ENCODE results near the gene CDK9.

Gene CDK9

GRCh38 chr9:127762111-127762676 is 23.6 kb upstream of the CDK9 start:
- DNase-seq: no peak

DNA sequence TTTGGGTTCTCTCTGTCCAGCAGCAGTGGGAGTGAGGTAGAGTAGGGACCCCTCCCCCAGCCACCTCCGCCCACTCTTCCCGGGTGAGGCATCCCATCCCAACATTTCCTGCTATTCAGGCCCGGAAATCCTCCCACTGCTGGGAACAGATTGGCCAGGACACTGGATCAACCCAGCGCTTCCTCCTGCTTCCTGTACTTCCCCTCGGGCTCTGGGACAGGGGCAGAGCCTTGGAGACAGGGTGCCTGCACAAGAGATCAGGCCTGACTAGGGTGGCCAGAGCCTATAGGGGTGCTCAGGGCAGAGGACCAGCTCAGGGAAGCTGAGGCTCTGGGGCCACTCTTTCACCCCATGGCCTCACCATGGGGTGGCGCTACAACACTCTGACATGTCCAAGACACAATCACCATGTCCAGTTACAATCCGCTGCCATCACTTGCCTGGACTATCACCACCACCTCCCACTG is 21.9 kb upstream of the CDK9 start:
- no peak for DNase-seq

GRCh38 chr9:127765418-127765817 is 20.4 kb upstream of the CDK9 start:
- DNase-seq: no peak

- DNase-seq: no peak
Observed at GRCh38 chr9:127767410-127767809, 18.4 kb upstream of the CDK9 start.

- DNase-seq: no peak
Observed at GRCh38 chr9:127767909-127768331, 17.9 kb upstream of the CDK9 start.

- DNase-seq: no peak
Observed at GRCh38 chr9:127768698-127769097, 17.1 kb upstream of the CDK9 start.

GRCh38 chr9:127769101-127769500 is 16.7 kb upstream of the CDK9 start:
- DNase-seq: no peak

DNA sequence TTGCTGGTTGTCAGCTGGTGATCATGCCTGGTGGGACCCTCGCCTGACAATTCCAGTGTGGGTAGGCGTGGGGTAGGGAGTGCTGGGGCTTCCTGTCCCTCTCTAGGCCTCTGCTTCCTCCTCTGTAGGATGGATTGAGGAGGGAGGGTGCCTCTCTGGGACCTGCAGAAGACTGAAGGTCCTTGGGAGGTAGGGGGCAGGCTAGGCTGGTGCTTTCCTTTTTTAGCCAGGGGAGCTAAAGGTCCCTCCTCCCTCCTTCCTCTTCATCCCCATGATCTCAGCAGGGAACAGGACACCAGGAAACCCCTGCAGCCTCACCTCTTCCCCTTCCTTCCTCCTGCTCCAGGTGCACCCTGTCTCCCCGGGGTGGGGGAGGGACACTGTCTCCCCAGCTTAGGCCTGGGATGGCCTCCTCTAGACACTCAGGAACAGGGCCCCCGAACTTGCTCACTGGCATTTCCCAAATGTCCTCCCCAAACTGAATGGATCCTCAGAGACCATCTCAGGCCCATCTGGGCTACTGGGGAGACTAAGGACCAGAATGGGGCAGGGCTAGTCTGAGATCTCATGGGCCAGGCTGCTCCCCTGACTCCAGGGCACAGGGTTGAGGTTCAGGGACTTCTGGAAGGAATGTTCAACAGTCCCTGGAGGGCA is 15.8 kb upstream of the CDK9 start:
- DNase-seq: no peak

GRCh38 chr9:127770583-127770904 is 15.3 kb upstream of the CDK9 start:
- no peak for DNase-seq

DNA sequence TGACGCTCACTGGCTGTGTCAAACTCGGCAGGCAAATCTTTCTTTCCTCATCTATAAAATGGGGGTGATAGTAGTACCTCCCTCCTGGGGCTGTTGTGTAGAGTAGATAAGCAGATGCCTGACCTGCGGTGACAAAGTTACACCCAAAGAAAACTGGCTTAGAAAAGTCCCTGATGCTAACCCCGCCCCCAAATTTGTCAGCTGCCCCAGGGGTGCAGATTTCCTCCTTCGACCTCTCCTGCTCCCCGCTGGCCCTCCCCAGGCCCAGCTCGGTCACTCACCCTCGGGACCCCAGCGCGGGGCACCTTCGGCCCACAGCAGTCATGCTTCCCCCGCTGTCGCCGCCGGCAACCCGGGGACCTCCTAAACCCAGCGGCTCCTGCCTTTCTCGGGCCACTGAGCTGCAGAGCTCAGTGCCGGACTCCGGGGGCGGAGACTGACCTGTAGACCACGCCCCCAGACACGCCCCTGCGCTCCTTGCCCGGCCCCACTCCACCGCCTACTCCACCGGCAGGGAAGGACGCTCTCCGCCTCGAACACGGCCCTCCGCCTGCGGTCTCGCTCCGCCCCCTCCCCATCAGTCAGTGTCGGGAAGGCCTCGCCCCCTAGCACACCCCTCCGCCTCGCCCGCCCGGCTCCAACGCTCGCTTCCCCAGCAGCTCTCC is 14.8 kb upstream of the CDK9 start:
- DNase-seq: peak; percentile 72

DNA sequence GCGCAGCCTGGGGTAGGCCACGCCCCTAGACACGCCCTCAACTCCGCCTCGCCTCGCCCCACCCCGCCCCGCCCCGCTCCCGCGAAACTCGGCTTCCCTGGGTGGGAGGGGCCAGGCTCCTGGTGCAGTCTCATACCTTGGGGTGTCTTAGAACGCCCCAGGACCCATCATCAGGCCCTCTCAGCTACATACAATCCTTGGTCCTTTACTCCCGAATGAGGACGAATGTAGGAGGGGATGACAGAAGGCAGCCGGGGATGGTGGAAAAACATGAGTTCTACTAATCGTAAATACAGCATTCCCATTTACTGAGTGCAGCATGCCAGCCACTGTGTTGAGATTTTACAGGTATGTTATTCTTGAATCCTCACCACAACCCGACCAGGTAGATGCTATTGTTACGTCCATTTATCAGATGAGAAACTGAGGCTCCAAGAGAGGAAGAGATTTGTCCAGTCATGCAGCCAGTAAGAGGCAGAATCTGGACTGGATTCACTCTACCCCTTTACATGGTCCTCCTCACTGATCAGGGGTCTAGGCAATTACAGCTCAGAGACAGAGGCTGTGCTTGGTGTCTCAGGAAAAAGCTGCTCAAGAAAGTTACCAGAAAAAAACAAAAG is 14.2 kb upstream of the CDK9 start:
- no peak for DNase-seq

- DNase-seq: no peak
Observed at GRCh38 chr9:127772603-127773002, 13.2 kb upstream of the CDK9 start.

- DNase-seq: no peak
Observed at GRCh38 chr9:127773272-127773671, 12.6 kb upstream of the CDK9 start.

DNA sequence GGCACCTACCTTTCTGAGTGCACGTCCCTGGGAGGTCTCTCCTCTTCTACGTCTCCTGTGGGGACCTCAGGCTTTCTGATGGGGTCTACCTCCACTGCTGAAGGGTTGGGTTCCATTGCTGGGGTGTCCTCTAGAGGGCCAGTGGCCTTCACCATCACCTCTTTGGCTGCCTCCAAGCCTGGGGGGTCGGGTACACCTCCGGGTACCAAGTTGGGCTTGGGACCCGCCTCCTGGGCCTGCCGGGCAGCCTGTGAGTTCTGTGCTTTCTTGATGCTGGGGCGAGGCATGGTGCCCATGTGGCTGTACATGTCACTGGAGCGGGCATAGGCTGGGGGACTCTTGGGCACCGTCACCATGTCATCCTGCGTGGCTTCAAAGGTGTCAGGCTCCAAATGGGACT is 11.9 kb upstream of the CDK9 start:
- no peak for DNase-seq

DNA sequence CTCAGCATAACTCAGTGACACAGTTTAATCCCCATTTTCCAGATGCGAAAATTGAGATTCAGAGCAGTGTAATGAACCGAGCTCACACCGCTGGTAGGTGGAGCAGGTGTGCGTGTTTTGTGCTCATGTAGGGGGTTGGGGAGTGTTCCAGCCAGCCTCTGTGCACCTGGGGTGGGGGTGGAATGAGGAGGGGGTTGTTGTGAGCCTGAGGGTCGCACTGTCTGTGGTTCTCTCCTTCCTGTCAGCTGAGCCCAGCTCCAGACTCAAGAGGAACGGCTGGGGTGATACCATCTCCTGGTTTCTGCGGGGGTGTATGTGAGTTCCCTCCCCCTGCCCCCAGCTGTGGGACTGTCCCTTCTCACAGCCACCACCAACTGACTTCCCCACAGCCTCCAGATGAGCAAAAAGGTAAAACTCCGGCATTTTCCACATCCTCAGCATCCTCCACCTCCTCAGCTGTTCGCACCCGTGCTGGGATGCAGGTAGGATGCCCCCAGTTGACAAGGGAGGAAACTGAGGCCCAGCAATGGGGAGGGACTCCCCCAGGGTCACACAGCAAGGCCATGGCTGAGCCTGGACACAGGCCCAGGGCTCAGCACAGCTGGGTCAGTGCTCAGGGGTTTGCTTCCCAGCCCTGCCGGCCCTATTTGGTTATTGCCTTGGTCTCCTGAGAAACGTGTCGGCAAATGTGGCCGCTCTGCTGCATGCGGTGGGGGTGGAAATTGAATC is 9.5 kb upstream of the CDK9 start:
- DNase-seq: no peak

GRCh38 chr9:127776924-127777289 is 8.9 kb upstream of the CDK9 start:
- no peak for DNase-seq

DNA sequence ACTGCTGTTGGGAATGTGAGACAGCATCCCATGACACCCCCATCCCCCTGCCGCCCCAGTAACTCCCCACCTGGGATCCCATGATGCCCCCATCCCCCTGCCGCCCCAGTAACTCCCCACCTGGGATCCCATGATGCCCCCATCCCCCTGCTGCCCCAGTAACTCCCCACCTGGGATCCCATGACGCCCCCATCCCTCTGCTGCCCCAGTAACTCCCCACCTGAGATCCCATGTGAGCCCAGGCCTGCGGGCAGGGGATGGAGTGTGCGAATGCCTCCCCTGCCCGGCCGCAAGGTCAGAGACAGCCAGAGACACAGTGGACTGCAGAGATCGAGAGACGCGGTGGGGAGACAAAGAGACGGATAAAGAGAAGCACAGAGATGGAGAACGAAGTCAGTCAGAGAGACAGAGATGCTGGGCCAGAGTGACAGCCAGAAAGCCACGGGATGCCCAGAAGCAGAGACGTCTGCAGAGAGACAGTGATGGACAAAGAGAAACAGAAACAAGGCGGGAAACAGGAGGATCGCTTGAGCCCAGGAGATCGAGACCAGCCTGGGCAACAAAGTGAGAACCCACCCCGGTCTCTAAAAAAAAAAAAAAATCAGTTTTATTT is 8.4 kb upstream of the CDK9 start:
- no peak for DNase-seq

GRCh38 chr9:127778280-127779135 is 7.3 kb upstream of the CDK9 start, which contains the start of gene SH2D3C:
Gene SH2D3C (minus strand): TSS chr9:127778666. CDS start chr9:127778627, 39 bp downstream.
- DNase-seq: no peak

DNA sequence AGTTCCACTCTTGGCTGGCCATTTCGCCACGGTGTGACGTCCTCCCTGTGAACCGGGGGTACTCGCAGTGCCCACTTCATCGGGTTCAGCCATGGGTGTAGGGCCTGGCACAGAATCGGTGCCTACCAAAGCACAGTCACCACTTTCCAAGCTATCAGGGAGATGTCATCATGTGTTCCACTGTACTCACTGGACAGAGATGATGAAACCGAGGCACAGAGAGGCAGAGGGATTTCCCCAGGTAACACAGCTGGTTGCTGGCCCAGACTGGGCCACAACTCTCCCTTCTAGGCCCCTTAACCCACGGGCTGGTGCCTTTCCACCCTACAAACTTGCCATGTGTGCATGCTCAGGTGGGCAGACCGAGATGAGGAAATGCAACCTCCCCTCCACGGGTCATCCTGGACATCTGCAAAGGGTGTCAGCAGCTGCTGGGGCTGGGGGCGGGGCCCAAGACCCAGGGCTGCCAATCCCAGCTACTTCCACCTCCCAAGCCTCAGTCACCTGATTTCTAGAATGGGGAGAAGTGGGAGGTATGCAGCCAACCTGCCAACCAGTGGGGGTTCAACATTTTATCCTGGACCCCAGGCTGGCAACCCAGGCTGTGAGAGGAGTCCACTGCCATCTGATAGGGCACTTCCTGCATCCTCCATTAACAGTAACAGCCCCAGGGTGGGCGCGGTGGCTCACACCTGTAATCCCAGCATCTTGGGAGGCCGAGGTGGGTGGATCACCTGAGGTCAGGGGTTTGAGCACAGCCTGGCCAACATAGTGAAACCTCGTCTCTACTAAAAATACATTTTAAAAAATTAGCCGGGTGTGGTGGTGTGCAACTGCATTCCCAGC is 6.5 kb upstream of the CDK9 start:
- no peak for DNase-seq

GRCh38 chr9:127780126-127780885 is 5.5 kb upstream of the CDK9 start:
- DNase-seq: no peak

Data from NCI-H2081 treated with DMSO at 0.1 percent for 48 hours (cell line).